CMK (cell line): ENCODE measurements around the gene CFAP410.
"Not testable (repeated sequence)": the region's sequence is repeated elsewhere in the genome, so short reads cannot be mapped to it uniquely, and the experiment has no call there.

ENCODE experiments used
- DNase-seq: peaks from one replicate; pipeline ENCODE4 v3.0.0-alpha.2; 2010; ENCODE audit warnings: low read depth

Gene CFAP410

GRCh38 chr21:44368711-44369446, 29.7 kb upstream of the CFAP410 start:
- DNase-seq, result no peak

- DNase-seq, result no peak
These were observed 27.5 kb upstream of the CFAP410 start for GRCh38 chr21:44366586-44367211.

- no peak for DNase-seq
These were observed 26.9 kb upstream of the CFAP410 start for GRCh38 chr21:44365967-44366585.

GRCh38 chr21:44365251-44365966, 26.2 kb upstream of the CFAP410 start:
- no peak for DNase-seq

- DNase-seq, result no peak
These were observed 25.2 kb upstream of the CFAP410 start for GRCh38 chr21:44364151-44365053.

GRCh38 chr21:44363278-44363677, 24.1 kb upstream of the CFAP410 start:
- DNase-seq, result no peak

GRCh38 chr21:44361903-44362302, 22.7 kb upstream of the CFAP410 start:
- DNase-seq, result not testable (repeated sequence)

GRCh38 chr21:44360159-44360558, 21.0 kb upstream of the CFAP410 start:
- no peak for DNase-seq

GRCh38 chr21:44359396-44359795, 20.2 kb upstream of the CFAP410 start:
- no peak for DNase-seq

GRCh38 chr21:44357064-44357837, 18.1 kb upstream of the CFAP410 start:
- DNase-seq, result no peak

- no peak for DNase-seq
These were observed 17.4 kb upstream of the CFAP410 start for GRCh38 chr21:44356636-44357035.

GRCh38 chr21:44356160-44356559, 17.0 kb upstream of the CFAP410 start:
- DNase-seq, result no peak

- no peak for DNase-seq
These were observed 15.9 kb upstream of the CFAP410 start for GRCh38 chr21:44354775-44355771.

- DNase-seq, result no peak
These were observed 14.8 kb upstream of the CFAP410 start for GRCh38 chr21:44354001-44354405.

- no peak for DNase-seq
These were observed 14.2 kb upstream of the CFAP410 start, which contains the start of gene TRPM2 for GRCh38 chr21:44353191-44353970. Gene TRPM2, plus strand, starts transcription at chr21:44353621. Its CDS starts 80 bp downstream, at chr21:44353701.

GRCh38 chr21:44352253-44352860, 13.2 kb upstream of the CFAP410 start:
- DNase-seq, result no peak

GRCh38 chr21:44351535-44352252, 12.5 kb upstream of the CFAP410 start:
- no peak for DNase-seq
